SW 1271 (cell line): ENCODE data around the gene TBC1D17.
A peak's percentile ranks its signal among the peaks of the same experiment; 100 is the strongest.
"Not testable (repeated sequence)": the region's sequence is repeated elsewhere in the genome, so short reads cannot be mapped to it uniquely, and the experiment has no call there.

Experiments used
- DNase-seq, 2 experiments: peaks; one replicate each; lab custom pipeline; 2025; lab: John Stamatoyannopoulos, UW

TBC1D17 gene

DNA sequence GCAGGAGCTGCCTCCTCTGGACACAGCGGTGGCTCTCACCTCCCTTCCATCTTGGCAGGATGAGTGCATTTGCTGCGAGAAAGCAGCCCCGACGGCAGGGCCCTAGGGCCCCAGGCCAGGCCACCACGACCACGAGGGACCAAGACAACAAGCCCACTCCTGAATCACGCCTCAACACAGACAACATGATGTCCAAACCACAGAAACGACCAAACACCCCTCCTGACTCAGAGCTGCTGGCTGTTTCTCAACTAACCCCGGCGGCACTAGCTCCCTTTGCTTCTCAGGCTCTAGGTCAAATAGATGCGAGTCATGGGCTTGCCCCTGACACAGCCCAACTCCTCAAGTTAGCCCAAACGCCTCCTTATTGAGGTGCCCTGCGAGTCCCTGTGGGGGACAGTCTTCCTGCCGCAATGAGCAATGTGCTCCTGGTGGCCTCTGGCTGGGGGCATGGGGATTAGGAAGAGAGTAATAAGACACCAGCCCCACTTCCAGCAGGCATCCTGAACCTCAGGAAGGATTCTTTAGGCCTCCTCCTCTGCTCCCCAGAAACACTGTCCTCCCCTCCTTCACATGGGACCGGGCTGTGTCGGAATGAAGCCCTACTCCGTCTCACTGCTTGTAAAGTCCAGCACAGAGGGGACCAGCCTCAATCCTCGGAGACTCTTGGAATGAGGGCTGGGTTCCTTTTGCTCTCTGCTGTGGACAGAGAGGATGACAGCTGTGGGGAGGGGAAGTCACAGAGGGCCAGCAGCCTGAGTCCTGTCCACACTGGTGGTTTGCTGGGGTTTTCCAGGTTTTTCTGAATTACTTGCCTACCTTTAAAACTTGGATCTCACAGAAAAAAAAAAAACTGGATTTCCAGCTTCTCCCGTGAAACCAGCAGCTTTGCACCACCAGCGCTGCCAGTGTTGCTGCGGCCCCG is 44.6 kb downstream of the TBC1D17 start:
- DNase-seq: no peak

DNA sequence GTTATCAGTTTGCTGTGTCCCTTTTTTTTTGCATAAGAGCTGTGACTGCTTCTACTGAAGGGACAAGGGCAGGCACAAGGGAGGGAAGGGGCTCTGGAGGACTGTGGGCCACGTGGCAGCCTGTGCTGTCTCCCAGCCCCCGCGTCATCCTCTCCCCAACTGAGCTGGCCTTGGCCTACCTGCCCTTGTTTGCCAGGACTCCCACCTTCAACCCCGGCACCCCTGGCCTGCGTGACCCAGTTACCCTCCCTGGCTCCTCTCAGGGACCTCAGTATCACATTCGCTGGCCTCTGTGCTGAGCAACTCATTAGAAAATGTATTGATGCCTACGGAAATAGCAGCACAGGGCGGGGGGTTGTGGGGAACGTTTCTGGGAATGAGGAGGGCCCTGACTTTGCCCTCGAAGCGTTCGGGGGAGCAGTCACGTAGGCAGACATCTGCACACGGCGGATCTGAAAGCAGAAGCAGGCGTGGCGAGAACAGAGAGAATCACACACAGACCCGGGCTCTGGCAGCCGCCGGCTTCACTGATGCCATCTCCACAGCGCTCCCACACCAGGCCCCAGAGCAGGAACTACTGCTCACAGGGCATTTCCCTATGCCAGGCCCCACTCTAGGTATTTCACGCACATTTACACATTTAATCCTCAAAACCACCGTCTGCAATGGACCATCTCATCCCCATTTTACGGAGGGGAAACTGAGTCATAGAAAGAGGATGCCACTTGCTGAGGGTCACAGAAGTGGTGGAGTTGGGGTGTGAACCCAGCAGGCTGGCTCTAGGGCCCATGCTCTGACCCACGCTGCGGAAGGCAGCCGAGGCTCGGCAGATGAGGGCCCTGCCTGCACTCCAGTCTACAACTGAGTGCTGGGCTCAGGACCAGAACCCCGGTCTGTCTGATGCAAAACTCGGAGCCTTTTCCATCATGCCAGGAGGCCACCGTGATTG is 45.8 kb downstream of the TBC1D17 start:
- DNase-seq: no peak

DNA sequence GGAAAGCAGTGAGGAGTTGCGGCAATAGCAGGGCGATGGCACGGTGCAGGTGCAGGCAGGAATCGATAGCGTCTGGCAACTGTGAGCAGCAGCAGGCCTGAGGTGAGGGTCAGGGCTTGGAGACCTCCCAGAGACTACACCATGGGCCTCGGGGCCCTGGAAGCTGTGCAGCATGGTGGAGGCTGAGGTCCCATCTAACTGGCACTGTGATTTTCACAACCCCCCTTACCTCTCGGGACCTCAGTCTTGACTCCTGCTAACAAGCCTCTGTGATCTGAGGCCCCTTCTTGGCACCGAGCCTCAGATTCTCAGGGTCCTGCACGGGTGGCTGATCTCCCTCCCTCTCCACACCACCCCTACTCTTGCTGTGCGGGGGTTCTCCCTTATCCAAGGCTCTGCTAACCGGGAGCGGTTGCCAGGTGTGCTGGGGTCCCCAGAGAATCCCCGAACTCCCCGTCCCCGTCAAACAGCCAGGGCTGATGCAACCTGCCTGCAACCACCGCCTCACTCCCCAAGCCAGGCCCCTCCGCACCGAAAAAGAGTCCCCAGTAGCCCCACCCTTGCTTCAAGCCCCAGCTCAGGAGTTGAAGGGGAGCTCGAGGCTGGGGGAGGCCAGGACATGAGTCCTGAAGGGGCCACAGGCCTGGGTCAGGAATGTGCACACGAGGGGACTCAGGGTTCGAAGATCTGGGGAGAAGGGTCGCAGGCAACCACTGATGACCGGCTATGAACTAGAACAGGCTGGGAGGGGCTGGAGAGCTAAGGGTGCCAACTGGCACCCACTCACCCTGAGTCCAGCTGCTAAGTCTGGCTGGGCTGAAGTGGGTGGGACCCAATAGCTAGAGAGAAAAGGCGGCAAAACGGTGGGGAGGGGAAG is 46.7 kb downstream of the TBC1D17 start:
- no peak for DNase-seq

DNA sequence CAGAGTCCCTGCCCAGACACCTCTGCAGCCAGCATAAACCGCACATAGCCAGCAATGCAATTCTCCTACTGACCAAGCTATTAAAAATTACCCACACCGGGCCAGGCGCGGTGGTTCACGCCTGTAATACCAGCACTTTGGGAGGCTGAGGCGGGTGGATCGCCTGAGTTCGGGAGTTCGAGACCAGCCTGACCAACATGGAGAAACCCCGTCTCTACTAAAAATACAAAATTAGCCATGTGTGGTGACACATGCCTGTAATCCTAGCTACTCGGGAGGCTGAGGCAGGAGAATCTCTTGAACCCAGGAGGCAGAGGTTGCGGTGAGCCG is 47.3 kb downstream of the TBC1D17 start:
- DNase-seq: not testable (repeated sequence)

DNA sequence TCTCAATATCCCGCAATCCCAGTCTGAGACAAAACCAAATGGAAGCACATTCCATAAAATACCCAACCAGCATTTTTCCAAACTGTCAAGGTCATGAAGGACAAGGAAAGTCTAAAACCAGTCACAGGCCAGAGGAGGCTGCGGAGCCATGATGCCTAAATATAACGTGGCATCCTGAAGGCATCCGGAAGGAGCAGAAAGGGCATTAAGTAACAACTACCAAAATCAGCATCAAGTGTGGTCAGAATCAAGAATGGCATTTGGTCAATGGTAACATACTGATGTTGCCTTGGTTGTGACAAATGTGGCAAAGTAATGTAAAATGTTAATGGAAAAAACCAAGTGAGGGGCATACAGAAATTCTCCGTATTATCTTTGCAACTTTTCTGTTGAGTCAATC is 48.0 kb downstream of the TBC1D17 start:
- DNase-seq: no peak

DNA sequence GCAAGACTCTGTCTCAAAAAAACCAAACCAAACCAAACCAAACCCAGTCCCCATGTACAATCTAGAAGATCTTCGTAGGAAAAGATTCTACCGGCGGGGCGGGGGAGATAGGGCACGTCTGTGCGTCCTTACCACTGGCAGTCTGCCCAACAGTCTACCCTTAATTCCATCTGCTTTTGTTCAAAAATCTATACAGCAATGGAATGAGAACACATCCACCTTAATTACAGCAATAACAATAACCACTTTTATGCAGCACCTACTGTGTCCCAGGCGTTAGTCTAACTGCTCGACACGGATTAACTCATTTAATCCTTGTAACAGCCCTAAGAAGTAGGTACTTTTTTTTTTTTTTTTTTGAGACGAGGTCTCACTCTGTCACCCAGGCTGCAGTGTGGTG is 49.0 kb downstream of the TBC1D17 start:
- DNase-seq: no peak

DNA sequence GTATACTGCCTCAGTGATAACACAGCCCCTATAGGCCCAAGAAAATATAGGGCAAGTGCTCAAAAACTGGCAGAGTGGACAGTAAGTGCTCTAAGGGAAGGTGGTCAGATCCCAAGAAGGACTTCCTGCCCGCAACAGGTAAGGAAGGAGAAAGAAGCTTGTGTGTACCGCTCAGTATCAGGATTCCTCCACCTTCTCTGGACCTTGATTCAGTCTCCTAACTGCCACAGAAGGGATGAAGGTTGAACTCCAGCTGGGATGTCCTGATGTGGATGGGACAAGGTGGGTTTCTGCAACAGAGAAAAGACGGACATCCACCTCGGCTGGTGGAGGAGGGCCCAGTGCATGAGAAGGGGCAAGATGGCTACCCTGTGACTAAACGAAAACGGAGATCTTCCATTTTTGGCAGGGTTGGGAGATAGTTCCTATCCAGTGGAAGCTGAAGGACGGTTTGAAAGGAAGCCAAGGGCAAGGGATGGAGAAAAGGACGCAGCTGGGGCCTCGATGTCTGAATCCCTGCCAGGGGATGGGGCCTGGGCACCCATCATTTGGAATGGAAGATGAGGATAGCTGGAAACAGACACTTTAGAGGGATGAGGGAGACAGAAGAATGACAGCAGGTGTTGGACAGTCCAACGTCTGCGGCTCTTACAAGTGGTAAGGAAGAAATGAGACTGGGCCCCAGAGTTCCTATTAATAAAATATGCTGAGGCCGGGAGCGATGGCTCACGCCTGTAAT is 50.2 kb downstream of the TBC1D17 start:
- no peak for DNase-seq

DNA sequence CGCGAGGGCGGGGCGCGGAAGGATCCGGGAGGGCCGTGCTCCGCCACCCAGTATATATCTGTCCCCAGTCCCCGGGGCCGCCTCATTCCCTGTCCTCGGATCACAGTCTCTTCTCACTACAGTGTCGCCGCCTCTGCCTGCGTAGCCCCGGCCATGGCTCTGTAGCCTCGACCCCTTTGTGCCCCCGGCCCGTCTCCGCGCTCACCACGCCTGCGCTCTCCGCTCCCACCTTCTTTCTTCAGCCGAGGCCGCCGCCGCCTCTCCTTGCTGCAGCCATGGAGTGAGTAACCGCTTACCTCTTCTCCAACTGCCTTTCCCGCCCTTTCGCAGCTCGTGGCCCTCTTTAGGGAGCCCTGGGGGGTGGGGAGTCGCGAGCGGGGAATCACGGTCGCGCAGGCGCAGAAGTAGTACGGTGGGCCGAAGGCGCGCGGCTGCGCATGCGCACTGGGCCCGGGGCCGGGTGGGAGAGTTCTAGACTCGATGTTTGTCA is 51.7 kb downstream of the TBC1D17 start, which contains the start of the genes ATF5 and NUP62:
Gene ATF5, plus strand, starts transcription at position 85 of the 490 bp plus-strand sequence. CDS start 1,646 bp downstream, outside the sequence.
Gene NUP62, minus strand, starts transcription at position 384 of the 490 bp plus-strand sequence. CDS start 19,697 bp downstream, outside the sequence.
- peak in 1 of 2 experiments; percentile 83 for DNase-seq

DNA sequence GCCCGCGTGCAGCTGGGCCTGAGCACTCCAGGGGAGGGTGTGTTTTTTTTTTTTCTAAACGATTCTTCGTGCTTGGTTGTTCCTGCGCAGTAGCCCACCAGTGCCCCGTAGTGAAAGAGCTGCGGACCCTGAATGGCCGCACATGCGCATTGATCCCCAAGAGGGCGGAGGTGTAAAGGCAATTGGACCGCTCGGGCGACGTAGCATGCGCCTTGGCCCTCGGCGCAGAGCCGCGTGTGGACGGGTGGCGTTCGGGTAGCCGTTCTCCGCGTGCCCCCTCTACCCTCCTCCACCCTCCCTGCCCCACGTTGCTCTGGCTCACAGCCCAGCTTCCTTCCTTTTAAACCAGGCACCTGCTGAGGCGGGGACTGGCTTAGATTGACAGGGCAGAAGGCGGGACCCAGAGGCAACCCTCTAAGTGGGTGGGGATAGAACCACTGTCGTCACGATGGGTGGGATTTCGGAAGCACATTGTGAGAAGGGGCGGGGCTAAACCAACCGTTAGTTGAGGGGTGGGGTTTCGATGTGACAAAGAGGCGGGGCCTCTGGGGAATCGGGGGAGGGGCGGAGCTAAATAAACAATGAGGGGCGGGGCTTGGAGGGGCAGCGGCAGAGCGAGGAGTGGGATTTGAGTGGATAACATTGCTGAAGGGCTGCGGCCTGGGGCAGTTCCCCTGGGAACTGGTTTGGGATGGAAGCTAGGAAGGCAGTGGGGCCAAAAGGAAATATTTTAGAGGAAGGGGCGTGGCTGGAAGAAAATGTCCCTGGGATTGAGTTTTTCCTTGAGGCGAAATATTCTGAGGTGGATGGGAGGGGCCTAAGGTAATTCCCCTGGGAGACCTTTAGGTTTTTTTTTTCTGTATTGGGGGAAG is 52.3 kb downstream of the TBC1D17 start:
- peak; percentile 44 to 86 for DNase-seq

DNA sequence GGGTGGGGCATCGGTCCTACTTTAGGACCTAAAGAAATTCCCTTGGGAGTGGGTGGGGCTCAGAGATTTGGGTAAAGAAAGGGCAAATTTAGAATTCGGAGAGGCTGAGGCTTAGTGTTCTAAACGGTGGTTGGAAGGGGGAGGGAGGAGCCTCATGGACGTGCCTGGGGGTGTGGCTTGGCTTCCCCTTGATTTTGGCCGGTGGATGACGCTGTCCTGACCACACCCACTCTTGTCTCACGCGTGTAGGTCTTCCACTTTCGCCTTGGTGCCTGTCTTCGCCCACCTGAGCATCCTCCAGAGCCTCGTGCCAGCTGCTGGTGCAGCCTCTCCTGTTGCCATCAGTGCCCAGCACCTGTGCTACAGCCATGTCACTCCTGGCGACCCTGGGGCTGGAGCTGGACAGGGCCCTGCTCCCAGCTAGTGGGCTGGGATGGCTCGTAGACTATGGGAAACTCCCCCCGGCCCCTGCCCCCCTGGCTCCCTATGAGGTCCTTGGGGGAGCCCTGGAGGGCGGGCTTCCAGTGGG is 53.0 kb downstream of the TBC1D17 start:
- no peak for DNase-seq

DNA sequence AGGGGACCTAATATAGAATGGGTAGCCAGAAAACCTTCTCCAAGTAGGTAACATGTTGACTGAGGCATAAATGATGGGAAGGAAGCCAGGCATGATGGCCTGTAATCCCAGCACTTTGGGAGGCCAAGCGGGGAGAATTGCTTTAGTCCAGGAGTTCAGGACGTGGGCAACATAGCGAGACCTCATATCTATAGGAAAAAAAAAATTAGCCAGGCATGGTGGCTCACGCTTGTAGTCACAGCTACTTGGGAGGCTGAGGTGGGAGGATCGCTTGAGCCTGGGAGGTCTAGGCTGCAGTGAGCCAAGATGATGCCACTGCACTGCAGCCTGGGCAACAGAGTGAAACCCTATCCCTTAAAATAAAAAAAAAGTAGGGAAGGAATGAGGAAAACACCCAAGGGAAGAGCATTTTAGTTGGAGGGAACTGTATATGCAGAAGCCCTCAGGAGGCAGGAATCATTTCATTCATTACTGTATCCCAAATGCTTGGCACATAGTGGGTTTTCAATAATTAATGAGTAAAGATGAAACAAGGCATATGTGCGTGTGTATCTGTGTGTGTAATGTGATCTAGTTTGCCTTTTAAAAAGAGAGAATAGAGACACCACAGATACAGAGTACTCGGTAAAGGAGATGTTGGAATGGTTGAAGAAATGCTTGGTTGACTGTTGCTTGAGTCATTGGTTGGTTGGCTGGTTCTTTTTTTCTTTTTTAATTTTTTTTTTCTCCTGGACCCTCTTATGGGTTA is 54.0 kb downstream of the TBC1D17 start:
- no peak for DNase-seq

DNA sequence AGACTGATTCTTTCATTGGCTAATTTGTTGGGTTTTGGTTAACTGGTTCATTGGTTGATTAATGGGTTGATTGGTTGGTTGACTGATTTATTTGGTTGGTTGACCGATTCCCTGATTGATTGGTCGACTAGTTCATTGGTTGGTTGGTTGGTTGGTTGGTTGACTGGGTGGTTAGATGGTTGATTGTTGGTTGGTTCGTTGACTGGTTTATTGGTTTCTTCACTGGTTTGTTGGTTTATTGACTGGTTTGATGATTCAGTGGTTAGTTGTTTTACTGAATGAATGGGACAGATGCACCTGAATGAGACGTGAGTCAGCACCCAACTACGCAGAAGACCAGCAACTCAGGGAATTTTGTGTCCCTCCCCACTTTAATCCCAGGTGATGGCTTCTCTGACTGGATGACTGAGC is 54.5 kb downstream of the TBC1D17 start:
- DNase-seq: no peak

DNA sequence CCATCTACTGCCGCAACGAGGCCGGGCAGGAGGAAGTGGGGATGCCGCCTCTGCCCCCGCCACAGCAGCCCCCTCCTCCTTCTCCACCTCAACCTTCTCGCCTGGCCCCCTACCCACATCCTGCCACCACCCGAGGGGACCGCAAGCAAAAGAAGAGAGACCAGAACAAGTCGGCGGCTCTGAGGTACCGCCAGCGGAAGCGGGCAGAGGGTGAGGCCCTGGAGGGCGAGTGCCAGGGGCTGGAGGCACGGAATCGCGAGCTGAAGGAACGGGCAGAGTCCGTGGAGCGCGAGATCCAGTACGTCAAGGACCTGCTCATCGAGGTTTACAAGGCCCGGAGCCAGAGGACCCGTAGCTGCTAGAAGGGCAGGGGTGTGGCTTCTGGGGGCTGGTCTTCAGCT is 55.2 kb downstream of the TBC1D17 start:
- no peak for DNase-seq

DNA sequence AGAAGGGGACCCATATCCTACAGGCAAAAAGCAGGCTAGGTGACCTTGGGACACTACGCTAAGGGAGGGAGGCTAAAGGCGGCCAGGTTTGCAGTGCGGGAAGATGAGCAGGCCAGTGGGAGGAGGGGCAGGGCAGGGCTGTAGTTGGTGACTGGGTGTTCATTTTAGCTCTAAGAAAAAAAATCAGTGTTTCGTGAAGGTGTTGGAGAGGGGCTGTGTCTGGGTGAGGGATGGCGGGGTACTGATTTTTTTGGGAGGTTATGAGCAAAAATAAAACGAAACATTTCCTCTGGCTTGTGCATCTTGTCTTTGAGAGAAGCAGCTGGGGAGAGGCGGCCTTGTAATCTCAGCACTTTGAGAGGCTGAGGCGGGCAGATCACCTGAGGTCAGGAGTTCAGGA is 56.1 kb downstream of the TBC1D17 start:
- DNase-seq: no peak

DNA sequence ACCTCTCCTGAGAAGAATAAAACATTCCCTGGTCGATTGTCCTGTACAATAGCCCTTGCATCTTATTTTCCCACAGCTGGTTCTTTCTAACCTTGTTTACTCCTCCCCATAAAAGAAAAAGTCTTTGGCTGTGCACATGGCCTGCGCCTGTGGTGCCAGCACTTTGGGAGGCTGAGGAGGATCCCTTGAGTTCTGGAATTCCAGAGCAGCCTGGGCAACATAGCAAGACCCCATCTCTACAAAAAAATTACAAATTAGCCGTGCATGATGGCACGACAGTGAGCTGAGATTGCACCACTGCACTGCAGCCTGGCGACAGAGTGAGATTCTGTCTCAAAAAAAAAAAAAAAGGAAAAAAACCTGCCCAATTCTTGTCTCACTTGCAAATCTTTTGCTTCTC is 59.0 kb downstream of the TBC1D17 start:
- DNase-seq: no peak

DNA sequence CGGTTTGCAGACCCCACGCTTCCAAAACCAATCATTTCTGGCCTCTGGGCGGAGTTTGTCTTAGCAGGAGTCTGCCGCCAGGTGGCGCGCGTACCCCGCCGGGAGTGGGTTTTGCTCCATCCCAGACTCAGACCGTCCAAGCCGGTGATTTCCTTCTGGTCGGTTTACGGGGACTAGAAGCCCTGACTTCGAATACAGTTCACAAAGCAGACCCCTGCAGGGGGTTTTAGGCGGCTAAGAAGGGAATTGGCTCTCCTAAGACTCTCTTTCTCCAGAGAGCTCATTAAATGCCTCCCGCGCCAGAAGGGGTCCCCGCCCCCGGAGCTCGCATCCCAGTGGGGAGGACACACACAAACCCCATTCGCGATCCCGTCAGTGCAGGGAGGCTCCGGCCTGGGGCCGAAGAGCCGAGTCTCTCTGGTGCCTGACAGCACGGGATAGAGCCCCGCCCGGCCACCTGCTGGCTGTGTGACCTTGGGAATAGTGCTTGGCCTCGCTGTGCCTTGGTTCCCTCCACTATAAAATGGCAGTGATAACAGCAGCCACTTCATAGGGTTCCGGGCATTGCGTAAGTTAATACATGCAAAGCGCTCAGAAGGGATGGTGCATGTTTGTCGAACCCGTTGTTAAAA is 60.4 kb downstream of the TBC1D17 start:
- peak in 1 of 2 experiments; percentile 33 for DNase-seq
